DND-41 (cell line): ENCODE results near the gene NXN.

Source experiments
- ATAC-seq: fragments of 200-7000 bp; cut with Tn5 transposase; 3 replicates; pipeline ENCODE4 v1.9.1; 2021; ENCODE audit warnings: low read depth; ENCODE audit not compliant: insufficient read depth
- DNase-seq: peaks from one replicate; pipeline ENCODE4 v3.0.0-alpha.2; 2020
- H2AFZ ChIP-seq: 2 replicates; pipeline ENCODE4 v1.6.0; 2012; ENCODE audit warnings: low read depth, low read length
- H3K27ac ChIP-seq: 2 replicates; pipeline ENCODE4 v1.5.1; 2012; ENCODE audit warnings: low read length, inconsistent platforms
- H3K27me3 ChIP-seq: fragments of 200-600 bp; sonication (generic); 2 replicates; pipeline ENCODE4 v1.6.0; 2012; ENCODE audit warnings: low read length, mild to moderate bottlenecking, inconsistent platforms; ENCODE audit not compliant: insufficient read depth, poor library complexity
- H3K36me3 ChIP-seq: 2 replicates; pipeline ENCODE4 v1.5.1; 2012; ENCODE audit warnings: low read length, inconsistent platforms; ENCODE audit not compliant: insufficient read depth
- H3K4me1 ChIP-seq: 2 replicates; pipeline ENCODE4 v1.5.1; 2012; ENCODE audit warnings: mild to moderate bottlenecking, low read length; ENCODE audit not compliant: insufficient read depth
- H3K4me2 ChIP-seq: 2 replicates; pipeline ENCODE4 v1.6.0; 2012; ENCODE audit warnings: mild to moderate bottlenecking, moderate library complexity, low read length, inconsistent platforms; ENCODE audit not compliant: insufficient read depth
- H3K4me3 ChIP-seq, 2 experiments: fragments of 200-600 bp in 1 of 2; shearing (Covaris generic) in 1 of 2; 2 replicates each; pipeline ENCODE4 v1.5.1; 2012 to 2016; ENCODE audit warnings: inconsistent platforms in 2 of 2, low read length in 2 of 2, mild to moderate bottlenecking in 2 of 2, low read depth in 1 of 2, moderate library complexity in 1 of 2
- H3K79me2 ChIP-seq: 2 replicates; pipeline ENCODE4 v1.6.0; 2012; ENCODE audit warnings: low read length, inconsistent platforms; ENCODE audit not compliant: insufficient read depth
- H3K9ac ChIP-seq: 2 replicates; pipeline ENCODE4 v1.6.0; 2012; ENCODE audit warnings: low read depth, mild to moderate bottlenecking, inconsistent platforms, low read length, moderate library complexity
- H3K9me3 ChIP-seq: 2 replicates; pipeline ENCODE4 v1.5.1; 2012; ENCODE audit warnings: low read length, moderate library complexity, mild to moderate bottlenecking, inconsistent platforms; ENCODE audit not compliant: insufficient read depth, severe bottlenecking
- H4K20me1 ChIP-seq: 2 replicates; pipeline ENCODE4 v1.6.0; 2012; ENCODE audit warnings: low read length; ENCODE audit not compliant: insufficient read depth
- CTCF ChIP-seq: IDR thresholded peaks from 2 replicates; pipeline ENCODE4 v1.5.1; 2012; ENCODE audit warnings: borderline replicate concordance, low read length, moderate library complexity, mild to moderate bottlenecking; ENCODE audit not compliant: poor library complexity, severe bottlenecking; ENCODE audit errors: extremely low read depth
- EZH2 ChIP-seq: IDR thresholded peaks from 3 replicates; pipeline ENCODE4 v1.6.1; 2012; ENCODE audit warnings: borderline replicate concordance, low read depth, mild to moderate bottlenecking, moderate library complexity, low read length, inconsistent platforms; ENCODE audit not compliant: severe bottlenecking

Gene NXN

GRCh38 chr17:1025733-1026598 is 46.4 kb upstream of the NXN start:
- H3K4me2 ChIP-seq, result no peak overlapping the region
- no peaks in the 10 kb centered on the region for H3K9me3 ChIP-seq
- no peak overlapping the region for H3K9ac ChIP-seq
- H3K4me3 ChIP-seq, result no peak overlapping the region
- no peaks in the 10 kb centered on the region for H3K79me2 ChIP-seq
- no peak overlapping the region for H2AFZ ChIP-seq
- no peak for DNase-seq
- no peak for ATAC-seq
- no peak overlapping the region for H3K27ac ChIP-seq
- H3K27me3 ChIP-seq, result no peaks in the 10 kb centered on the region
- no peak for TF ChIP-seq EZH2
- TF ChIP-seq CTCF, result no peak
- H3K36me3 ChIP-seq, result no peaks in the 10 kb centered on the region
- peaks cover 7% of the 10 kb centered on the region; the same call in 1 of the 2 replicates for H4K20me1 ChIP-seq
- no peaks in the 10 kb centered on the region for H3K4me1 ChIP-seq

- no peak for DNase-seq
- Histone ChIP-seq H3K4me2 (no peak overlapping the region), H3K27ac (no peak overlapping the region), H3K4me1 (no peaks in the 10 kb centered on the region), H4K20me1 (no peaks in the 10 kb centered on the region), H3K27me3 (no peaks in the 10 kb centered on the region), H2AFZ (no peak overlapping the region), H3K4me3 (no peak overlapping the region), H3K9me3 (no peaks in the 10 kb centered on the region), H3K36me3 (no peaks in the 10 kb centered on the region), H3K9ac (no peak overlapping the region), H3K79me2 (no peaks in the 10 kb centered on the region)
- TF ChIP-seq EZH2, result no peak
- no peak for TF ChIP-seq CTCF
- ATAC-seq, result no peak
Measured at GRCh38 chr17:1024076-1024475, 44.5 kb upstream of the NXN start.

- no peak overlapping the region for H3K9ac ChIP-seq
- no peak for ATAC-seq
- H3K79me2 ChIP-seq, result no peaks in the 10 kb centered on the region
- DNase-seq, result no peak
- H2AFZ ChIP-seq, result no peak overlapping the region
- H3K27ac ChIP-seq, result no peak overlapping the region
- H3K4me3 ChIP-seq, result no peak overlapping the region
- no peaks in the 10 kb centered on the region for H3K9me3 ChIP-seq
- no peaks in the 10 kb centered on the region for H3K27me3 ChIP-seq
- H3K36me3 ChIP-seq, result no peaks in the 10 kb centered on the region
- no peak overlapping the region for H3K4me2 ChIP-seq
- no peaks in the 10 kb centered on the region for H3K4me1 ChIP-seq
- no peaks in the 10 kb centered on the region for H4K20me1 ChIP-seq
- no peak for TF ChIP-seq EZH2
- no peak for TF ChIP-seq CTCF
Measured at GRCh38 chr17:1022278-1023024, 42.9 kb upstream of the NXN start.
